DMS 273 (cell line): ENCODE measurements around the gene PELI2.

ENCODE experiments used
- DNase-seq: peaks from one replicate; lab custom pipeline; 2025; ENCODE audit not compliant: unreplicated experiment; lab: John Stamatoyannopoulos, UW

PELI2 gene

GRCh38 chr14:56117765-56118610 lies at the start of gene PELI2:
Gene PELI2 (plus strand): TSS chr14:56118411. CDS start chr14:56118661, 250 bp downstream.
- peak; percentile 89 for DNase-seq

- DNase-seq, result no peak
These were observed 44.4 kb upstream of the PELI2 start for GRCh38 chr14:56073799-56074198.

GRCh38 chr14:56075301-56075700 lies 42.9 kb upstream of the PELI2 start:
- no peak for DNase-seq

GRCh38 chr14:56081139-56081538 lies 37.1 kb upstream of the PELI2 start:
- no peak for DNase-seq

- no peak for DNase-seq
These were observed 35.3 kb upstream of the PELI2 start for GRCh38 chr14:56082880-56083279.

- DNase-seq, result no peak
These were observed 32.7 kb upstream of the PELI2 start for GRCh38 chr14:56085471-56085870.

- DNase-seq, result peak; percentile 76
These were observed 30.3 kb upstream of the PELI2 start for GRCh38 chr14:56087671-56088471.

GRCh38 chr14:56088941-56089340 lies 29.3 kb upstream of the PELI2 start:
- DNase-seq, result peak; percentile 39

GRCh38 chr14:56092763-56093162 lies 25.4 kb upstream of the PELI2 start:
- no peak for DNase-seq

- no peak for DNase-seq
These were observed 24.1 kb upstream of the PELI2 start for GRCh38 chr14:56094076-56094475.

GRCh38 chr14:56098021-56098420 lies 20.2 kb upstream of the PELI2 start:
- no peak for DNase-seq

GRCh38 chr14:56099081-56099797 lies 19.0 kb upstream of the PELI2 start:
- DNase-seq, result no peak

- no peak for DNase-seq
These were observed 17.7 kb upstream of the PELI2 start for GRCh38 chr14:56100556-56100955.

- DNase-seq, result no peak
These were observed 15.3 kb upstream of the PELI2 start for GRCh38 chr14:56102941-56103340.

- DNase-seq, result no peak
These were observed 10.6 kb upstream of the PELI2 start for GRCh38 chr14:56107615-56108014.

GRCh38 chr14:56108057-56108456 lies 10.2 kb upstream of the PELI2 start:
- DNase-seq, result no peak

- no peak for DNase-seq
These were observed 5.4 kb upstream of the PELI2 start for GRCh38 chr14:56112781-56113180.

- peak; percentile 53 for DNase-seq
These were observed 2.8 kb upstream of the PELI2 start for GRCh38 chr14:56115334-56115870.

GRCh38 chr14:56115976-56116893 lies 2.0 kb upstream of the PELI2 start:
- DNase-seq, result no peak

GRCh38 chr14:56118611-56119181 lies 485 bp downstream of the PELI2 start:
- peak; percentile 67 for DNase-seq
